Embryonic facial prominence (tissue), 1 donor: ENCODE data around the gene UBN1.

Experiments
- DNase-seq: peaks from one replicate; pipeline ENCODE4 v3.0.0-alpha.2; 2016; ENCODE audit errors: extremely low spot score

Gene UBN1, protein sequence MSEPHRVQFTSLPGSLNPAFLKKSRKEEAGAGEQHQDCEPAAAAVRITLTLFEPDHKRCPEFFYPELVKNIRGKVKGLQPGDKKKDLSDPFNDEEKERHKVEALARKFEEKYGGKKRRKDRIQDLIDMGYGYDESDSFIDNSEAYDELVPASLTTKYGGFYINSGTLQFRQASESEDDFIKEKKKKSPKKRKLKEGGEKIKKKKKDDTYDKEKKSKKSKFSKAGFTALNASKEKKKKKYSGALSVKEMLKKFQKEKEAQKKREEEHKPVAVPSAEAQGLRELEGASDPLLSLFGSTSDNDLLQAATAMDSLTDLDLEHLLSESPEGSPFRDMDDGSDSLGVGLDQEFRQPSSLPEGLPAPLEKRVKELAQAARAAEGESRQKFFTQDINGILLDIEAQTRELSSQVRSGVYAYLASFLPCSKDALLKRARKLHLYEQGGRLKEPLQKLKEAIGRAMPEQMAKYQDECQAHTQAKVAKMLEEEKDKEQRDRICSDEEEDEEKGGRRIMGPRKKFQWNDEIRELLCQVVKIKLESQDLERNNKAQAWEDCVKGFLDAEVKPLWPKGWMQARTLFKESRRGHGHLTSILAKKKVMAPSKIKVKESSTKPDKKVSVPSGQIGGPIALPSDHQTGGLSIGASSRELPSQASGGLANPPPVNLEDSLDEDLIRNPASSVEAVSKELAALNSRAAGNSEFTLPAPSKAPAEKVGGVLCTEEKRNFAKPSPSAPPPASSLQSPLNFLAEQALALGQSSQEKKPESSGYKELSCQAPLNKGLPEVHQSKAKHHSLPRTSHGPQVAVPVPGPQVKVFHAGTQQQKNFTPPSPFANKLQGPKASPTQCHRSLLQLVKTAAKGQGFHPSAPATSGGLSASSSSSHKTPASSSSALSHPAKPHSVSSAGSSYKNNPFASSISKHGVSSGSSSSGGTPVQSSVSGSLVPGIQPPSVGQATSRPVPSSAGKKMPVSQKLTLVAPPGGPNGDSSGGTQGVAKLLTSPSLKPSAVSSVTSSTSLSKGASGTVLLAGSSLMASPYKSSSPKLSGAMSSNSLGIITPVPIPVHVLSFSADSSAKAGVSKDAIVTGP (N-terminal part only)

DNA sequence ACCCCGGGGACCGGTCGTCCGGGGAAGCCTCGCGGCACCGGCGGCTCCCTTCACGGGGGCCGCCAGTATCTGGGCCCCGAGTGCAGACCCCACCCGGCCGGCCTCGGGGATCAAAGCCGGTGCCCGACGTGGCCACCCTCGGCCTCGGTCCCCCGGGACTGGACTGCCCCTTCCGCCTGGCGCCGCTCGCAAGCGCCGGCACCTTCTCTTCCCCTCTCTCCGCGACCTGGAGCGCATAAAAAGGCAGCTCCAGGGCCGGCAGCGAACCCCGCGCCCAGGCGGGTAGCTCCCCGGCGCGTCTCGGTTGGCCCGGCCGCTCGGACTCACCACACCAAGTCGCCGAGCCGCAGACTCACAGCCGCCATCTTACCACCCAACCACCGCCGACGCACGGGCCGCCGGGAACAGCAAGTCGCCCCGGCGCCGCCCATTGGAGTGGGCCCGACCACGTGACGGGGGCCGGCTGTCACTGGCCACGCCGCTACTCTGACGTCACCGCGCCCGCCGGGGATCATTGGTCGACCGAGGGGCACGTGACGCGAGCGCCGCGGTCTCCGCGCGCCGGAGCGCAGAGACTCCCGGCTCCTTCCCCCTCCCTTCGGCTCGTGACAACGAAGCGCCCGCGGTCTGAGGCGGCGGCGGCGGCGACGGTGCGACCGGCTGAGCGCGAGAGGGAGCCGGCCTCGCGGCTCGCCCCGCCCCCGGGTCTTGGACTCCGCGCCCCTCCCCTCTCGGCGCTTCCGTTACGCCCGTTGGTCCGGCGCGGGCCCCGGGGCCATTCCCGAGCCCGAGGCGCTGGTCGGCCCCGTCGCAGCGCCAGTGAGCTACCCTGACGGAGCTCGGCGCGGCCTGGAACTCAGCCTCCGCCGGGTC, at the start of gene UBN1, which contains the start of gene GLYR1:
Gene UBN1 (plus strand): TSS at position 581 of the 873 bp plus-strand sequence. CDS start 5,437 bp downstream, outside the sequence.
Gene GLYR1 (minus strand): TSS at position 388 of the 873 bp plus-strand sequence. CDS start 23 bp downstream, at position 365.
- peak; percentile 91 for DNase-seq

GRCh38 chr16:4797805-4798252, 49.5 kb upstream of the UBN1 start:
- no peak for DNase-seq

- no peak for DNase-seq
Measured at GRCh38 chr16:4798456-4798855, 48.8 kb upstream of the UBN1 start.

GRCh38 chr16:4799171-4799855, 48.0 kb upstream of the UBN1 start:
- DNase-seq = no peak

DNA sequence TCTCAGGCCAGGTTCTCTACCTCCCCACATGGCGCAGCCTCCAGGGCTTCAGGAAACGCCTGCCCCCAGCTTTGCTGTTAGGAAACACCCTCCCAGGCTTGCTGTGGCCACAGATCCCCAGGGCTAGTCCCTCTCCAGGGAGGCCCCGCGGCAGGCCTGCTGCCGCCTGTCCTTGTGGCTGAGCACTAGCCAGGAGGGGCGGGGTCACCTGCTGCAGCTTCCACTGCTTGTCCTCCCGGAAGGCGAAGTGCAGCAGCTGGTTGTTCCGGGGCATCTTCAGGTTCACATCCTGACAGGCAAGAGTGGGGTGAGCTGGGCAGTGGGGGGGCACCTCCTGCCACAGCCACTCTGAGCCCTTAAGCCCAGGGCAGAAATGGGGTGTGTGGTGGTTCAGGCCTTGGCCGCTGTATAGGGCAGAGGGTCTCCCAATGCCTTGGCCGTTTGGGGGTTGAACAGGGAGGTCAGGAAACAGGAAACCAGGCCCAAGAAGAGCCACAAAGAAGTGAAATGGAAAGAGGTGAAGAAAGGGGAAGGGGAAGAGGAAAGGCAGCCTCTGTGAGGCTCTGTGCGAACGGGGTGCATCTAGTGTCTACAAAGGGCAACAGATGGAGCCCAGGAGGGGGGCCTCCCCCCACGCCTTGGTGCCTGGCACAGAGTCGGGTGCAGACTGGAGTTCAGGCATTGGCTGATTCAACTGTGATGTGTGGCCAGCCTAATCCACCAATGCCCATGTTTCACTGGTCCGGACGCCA, 46.8 kb upstream of the UBN1 start:
- DNase-seq = no peak

DNA sequence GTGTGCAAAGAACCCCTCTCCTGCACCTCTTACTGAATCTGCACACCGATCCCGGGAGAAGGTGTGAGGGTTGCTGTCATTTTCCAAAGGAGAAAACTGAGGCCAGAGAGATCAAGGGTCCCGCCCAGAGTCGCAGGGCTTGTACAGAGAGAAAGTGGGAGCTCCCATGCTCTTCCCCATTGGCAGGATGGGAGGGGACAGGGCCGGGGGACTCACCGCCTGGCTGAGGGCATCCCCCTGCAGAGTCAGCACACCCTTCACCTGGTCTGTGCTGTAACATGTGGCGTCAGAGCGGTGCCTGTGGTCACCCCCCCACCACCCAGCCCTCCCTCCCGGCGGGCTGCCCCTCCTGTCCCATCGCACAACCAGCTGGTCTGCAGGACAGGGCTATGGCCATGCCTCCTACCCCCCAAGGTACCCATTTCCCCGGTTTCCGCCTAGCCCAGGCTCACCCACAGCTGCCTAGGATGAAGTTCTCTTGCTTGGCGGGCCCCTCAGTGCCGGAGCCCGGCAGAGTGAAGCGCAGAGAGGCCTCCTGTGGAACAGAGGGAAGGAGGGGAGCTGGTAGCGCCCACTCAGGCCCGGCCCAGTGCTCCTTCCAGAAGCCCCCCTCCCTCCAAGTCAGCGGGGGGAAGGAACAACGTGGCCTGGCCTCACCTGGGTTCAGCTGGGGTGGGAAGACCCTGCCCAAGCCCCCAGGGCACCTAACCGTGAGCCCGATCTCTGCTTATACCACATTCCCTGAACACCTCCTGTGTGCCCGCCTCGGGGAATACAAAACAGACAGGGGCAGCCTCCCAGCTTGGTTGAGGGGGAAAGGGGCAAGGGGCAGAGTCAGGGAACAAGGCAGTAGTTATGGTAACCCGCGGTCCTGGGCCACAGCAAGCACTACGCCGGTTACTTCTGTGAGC, 46.0 kb upstream of the UBN1 start:
- DNase-seq = no peak

- no peak for DNase-seq
Measured at GRCh38 chr16:4801962-4802658, 45.2 kb upstream of the UBN1 start, which contains the start of gene ROGDI. Gene ROGDI (minus strand): TSS chr16:4802633. CDS start chr16:4802571, 62 bp downstream.

GRCh38 chr16:4802659-4803287, 44.5 kb upstream of the UBN1 start:
- peak; percentile 84 for DNase-seq

GRCh38 chr16:4803401-4803844, 43.9 kb upstream of the UBN1 start:
- DNase-seq = no peak

- no peak for DNase-seq
Measured at GRCh38 chr16:4803898-4804762, 43.2 kb upstream of the UBN1 start.

DNA sequence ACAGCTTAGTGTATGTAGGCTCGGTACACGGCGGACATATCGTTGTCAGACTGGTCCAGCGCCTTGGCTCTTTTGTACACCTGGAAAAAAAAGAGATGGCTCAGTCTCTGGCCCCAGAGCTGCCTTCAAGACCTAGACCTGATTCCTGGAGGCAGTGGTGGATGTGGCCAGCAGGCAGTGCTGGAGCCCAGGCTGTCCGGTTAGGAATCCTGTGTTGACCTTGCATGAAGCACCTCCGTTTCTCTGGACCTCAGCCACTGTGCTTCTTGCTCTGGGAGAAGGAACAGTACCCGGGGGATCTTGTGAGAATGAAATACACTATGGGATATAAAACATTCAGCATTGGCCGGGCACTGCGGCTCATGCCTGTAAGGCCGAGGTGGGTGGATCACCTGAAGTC, 42.0 kb upstream of the UBN1 start:
- no peak for DNase-seq

GRCh38 chr16:4806280-4806679, 41.0 kb upstream of the UBN1 start:
- no peak for DNase-seq

DNA sequence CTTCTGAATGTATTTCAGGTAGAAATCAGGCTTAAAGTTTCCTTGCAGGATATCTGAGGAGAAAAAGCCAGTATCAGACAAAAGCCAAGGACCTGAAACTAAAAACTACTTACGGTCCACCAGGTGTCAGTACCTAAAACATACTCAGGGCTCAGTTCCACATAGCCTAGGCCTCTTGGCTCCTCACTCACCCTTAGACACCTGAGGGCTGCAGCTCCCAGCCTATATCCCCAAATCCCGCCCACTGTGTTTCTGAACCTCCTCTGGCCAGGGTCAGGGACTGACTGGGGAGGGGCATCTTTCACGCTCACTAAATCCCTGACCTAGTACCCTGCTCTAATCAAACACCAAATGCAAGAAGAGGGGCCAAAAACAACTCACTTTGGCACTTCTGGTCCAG, 36.0 kb upstream of the UBN1 start:
- DNase-seq = no peak

- DNase-seq = no peak
Measured at GRCh38 chr16:4811773-4812172, 35.5 kb upstream of the UBN1 start.

DNA sequence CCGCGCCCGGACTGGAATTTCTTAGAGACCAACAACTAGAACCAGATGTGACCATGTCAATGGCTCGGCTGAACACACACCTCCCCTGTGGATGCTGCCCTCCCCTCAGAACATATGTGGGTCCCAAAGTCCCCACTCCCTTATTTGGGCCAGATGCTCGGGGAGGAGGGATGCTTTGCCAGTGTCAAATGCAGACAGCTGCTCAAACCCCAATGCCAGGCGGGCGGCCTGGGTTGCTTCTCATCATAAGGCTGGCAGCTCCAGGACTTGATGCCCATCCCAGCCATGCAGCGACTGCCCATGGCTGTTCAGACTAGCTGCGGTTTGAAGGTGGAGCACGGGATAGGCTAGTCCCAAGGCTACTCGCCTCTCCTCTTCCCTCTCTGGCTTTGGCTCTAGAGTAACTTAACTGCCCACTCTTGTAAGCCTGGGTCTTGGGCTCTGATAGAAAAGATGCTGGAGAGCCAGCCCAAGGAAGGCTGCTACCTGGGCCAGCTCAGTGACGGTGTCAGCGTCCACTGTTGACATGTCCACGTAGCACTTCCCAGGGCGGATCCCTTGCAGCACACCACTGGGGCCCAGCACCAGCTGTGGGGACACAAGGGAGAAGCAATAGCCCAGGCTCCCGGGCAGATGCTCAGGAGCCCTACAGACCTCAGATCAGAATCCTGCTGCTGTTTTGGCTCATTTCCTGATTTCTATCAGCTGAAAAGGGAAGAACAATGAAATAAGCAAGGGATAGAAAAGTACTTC, 33.9 kb upstream of the UBN1 start:
- DNase-seq = no peak

DNA sequence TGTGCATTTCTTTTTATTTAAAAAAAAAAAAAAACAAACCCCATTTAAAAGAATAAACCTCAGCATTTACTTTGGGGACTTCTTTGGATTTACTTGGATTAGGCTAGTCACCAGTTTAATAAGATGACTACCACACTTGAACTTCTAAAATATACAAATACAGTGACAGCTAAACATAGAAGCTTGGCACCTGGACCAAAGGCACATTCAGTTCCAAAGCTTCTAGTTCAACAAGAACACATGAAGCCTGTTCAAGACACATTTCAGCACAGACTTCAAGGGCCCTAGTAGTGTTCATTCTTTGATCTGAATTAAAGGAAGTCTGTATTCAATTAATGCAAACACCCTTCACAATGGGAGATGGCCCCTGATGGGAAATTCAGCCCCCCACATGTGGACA, 33.2 kb upstream of the UBN1 start:
- DNase-seq = no peak
